Amniotic epithelial cell (primary cell): ENCODE data around the gene FRY.

Experiments used
- DNase-seq: peaks from one replicate; pipeline ENCODE4 v3.0.0-alpha.2; 2010; ENCODE audit warnings: low read depth

FRY gene

DNA sequence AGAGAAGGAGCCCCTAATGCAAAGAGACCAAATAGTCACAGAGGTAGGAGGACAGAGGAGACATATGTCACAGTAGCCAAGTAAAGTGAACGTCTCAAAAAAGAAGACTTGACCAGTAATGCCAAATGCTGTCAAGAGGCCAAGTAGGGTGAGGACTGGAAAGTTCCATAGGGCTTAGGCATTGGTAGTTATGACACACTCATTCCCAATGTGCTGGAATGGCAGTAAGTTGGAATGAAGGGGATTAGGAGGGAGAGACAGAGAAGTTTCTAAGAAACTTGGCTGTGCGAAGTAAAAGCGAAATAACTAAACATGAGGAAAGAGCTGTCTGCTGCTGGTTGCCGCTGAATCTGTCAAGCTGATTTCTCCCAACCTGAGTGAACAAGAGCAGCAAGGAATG, 14.9 kb upstream of the FRY start:
- peak; percentile 82 for DNase-seq

DNA sequence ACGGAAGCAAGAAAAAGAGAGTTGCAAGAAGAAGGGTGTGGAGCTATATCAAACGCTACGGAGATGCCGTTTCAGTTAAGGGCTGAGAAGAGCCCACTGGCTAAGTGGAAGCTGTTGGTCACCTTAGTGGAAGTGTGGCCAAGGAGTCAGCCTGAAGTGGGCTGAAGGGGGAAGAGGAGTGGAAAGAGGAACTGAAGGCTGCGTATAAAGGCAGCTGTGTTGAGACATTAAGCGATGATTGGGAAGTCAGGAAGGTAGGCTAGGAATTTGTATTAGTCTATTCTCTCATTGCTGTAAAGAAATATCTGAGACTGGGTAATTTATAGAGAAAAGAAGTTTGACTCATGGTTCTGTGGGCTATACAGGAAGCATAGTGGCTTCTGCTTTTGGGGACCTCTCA, 14.1 kb upstream of the FRY start:
- no peak for DNase-seq

DNA sequence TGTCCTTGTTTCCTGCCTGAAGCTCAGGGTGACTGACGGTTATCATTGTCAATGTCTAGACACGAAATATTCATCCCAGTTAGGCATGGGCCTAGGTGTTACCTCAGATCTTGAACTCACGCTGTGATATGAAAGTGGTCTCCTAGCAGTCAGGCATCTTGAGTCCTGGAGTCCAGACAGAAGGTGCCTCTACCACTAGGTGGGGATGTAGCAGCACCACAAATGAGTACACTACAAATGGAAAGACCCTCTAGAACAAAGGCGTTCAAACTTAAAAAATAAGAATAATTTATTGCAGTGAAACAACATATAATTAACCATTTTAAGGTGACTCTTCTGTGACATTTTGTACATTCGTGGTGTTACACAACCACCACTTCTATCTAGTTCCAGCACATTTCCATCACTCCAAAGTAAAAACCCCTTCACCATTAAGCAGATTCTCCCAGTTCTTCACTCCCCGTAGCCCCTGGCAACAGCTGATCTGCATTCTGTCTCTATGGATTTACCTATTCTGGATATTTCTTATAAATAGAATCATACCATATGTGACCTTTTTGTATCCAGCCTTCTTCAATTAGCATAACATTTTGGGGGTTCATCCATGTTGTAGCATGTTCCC, 11.9 kb upstream of the FRY start:
- DNase-seq, result peak; percentile 73

DNA sequence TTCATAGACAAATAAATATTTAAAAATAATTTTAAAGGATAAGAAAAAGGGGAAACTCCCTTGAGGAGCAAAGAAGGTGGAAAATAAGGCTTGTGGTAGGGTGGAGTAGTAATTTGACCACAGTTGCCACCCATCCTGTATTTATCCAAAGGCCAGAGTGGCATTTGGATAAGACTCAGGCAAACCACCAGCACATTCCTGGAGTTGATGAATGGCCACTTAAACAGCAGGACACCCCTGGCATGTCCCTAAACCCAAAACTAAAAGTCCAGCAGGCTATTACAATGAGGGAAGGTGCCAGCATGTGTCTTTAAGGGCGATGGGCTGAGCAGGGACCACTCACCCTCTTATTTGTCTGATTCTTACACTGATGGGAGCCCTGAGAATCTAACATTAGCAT, 9.8 kb upstream of the FRY start:
- no peak for DNase-seq

DNA sequence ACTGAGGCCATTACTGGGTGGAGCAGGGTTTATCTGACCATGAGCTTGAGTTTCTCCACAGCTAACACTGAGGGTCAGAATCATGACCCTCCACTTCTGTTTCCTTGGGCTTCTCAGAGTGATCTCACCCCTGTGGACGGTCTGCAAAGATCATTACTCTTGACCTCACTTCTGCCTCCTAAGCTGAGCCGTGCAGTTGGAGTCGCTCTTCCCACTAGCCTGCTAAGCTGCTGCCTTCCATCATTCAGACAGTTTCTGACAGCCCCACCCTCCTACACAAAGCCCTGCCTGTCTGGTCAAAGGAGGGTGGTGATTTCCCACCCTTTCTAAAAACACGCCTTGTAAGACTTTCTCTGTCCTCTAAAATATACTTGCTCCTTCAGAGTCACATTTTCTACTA, 9.3 kb upstream of the FRY start:
- DNase-seq, result peak; percentile 80

DNA sequence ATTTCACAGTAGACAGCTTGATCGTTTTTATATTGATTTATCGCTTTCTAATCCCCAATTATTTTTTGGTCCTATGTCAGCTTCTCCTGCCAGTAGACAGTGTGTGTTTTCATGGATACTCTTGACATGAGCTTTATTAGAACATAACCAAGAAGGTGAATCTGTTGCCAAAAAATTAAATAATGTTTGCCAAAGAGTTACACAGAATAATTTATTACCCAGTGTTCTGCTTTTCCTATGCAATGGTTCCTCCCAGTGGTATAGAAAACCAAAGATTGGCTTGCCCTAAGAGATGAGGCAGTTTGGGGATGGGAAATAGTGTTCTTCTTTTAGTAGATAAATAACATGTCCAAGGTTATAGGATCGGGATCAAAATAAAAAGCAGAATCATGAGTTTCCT, 8.5 kb upstream of the FRY start:
- DNase-seq, result no peak

DNA sequence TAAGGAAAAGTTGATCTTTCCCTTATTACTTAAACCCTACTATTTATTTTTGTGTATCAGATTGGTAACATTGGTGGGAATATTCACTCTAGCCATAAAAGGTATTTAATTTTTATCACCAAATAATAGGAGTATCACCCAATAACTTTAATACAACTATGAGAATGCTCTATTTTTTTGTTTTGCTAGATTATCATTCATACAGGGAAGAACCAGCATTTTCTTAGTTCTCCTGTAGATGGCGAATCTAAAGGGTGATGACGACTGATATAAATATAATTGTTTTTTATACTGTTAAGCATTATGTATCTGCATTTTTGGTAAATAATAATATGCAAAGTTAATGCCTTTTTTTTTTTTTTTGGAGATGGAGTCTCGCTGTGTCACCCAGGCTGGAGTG, 7.9 kb upstream of the FRY start:
- no peak for DNase-seq

DNA sequence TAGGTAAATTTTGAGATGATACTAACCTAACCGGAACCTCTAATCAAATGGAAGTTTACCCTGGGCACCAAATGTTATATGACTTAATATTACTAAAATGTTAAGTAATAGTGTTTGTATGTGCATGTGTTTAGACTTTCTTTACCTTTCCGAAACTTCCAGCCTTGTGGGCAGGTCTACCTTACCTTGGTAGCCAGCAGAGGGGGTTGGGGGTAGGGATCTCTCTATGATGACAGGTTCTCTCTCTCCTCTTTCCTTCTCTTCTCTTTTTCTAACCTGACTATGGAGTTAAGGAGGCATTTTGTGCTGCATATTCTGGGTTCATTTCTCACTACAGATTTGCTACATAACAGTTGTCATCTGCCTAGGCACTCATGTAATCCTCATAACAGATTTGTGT, 6.8 kb upstream of the FRY start:
- no peak for DNase-seq

DNA sequence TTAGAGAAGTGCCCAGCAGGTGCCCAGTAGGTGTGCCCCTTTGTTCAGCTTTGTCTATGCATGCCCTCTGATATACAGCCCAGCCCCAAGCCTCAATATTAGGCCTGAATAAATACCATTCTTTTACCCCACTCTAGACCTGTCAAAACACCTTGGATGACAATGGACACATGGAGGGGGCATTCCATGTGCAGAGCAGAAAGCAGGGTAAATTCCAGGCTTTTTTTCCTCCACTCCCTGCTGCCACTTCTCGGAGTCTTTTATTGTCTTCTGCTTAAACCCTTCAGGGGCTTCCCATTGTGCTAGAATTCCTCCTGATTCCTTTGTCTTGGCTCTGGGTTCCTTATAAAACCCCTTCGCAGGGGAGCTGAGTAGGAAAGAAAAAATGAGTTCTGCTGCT, 5.8 kb upstream of the FRY start:
- no peak for DNase-seq

DNA sequence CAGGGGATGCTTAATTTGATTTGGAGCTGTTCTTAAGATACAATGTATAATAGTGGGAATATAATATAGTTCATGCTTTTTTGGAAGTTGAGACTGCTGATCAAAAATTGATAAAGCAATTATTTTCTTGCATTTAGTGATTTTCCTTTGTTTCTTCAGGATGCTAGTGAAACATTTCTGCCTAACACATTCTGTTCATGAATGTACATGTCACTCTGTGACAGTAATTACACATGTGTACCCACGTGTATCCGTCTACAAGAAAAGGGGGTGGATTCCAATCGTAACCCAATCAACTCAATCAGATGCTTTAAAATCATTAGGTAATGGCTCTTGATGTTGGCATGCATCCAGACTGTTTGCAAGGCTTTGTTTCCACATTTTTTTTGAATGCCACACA, 5.0 kb upstream of the FRY start:
- no peak for DNase-seq

DNA sequence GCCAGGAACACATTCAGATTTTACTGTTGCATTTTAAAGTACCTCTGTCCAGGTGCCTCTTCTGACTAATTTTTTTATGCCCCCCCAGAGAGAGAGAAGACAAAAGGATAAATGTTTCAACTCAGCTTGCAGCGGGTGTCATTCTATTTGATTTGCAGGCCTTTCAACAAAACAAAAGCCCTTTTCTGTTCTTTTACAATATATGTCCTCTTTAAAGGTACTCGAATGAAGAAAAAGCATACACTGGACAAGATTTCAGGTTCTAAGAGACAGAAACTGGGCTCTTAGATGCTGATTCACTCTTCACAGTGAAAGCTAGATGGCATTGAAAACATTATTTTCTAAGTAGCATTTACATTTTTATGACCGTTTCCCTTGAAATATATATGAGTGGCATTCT, 2.9 kb upstream of the FRY start:
- DNase-seq, result no peak

DNA sequence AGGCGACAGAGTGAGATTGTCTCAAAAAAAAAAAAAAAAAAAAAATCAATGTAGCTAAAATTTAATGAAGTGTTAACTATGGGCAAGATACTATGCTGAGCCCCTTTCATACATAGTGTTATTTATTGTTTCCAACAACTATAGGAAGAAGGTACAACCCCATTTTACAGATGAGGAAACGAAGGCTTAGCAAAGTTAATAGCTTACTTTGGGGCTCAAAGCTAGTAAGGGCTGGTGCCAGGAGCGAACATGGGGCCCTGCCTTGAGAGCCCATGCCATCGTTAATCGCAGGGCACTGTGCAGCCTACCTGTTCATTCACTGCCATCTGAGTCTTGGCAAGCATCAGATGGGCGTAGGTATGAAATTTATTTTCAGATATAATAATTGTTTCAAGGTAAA, 1.9 kb upstream of the FRY start:
- DNase-seq, result no peak

DNA sequence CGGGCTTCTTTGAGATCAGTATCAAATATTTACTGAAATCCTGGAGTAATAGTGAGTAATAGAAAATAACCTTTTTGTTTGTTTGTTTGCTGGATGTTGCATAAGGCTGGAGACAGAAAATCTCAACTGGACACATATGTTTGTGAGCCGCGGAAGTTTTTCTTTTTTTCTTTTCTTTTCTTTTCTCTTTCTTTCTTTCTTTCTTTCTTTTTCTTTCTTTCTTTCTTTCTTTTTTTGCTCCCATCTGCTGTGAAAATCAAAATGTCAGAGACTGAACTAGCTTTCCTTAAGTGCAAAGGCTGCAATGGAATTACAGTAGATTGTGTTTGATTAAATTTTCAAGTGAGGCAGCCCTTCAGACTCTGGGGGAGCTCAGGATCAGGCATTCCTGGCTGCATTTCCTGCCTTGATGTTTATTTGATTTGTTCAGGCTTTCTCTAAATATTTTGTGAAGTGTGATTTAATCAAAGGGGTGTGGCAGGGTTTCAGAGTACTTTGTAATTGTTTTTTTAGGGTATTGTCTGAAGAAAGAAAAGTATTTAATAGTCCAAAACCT, 319 bp downstream of the FRY start:
- no peak for DNase-seq

DNA sequence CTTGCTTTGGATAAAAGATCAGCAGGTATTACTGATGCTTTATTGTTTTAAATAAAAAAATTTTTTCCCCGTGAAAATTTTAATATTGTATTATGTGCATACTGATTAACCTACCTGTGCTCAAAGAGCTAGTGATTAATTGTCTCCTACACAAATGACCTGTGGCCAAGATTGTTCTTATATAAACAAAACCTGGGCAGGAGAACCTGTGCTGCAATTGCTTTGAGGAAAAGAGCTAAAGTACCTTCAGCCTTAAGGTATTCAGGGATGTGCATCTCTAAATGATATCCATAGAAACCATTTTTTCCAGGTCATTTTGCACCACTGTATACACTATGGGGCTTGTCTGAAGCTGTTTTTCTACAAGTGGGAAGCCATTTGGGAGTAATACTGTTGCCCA, 1.2 kb downstream of the FRY start:
- DNase-seq, result no peak

DNA sequence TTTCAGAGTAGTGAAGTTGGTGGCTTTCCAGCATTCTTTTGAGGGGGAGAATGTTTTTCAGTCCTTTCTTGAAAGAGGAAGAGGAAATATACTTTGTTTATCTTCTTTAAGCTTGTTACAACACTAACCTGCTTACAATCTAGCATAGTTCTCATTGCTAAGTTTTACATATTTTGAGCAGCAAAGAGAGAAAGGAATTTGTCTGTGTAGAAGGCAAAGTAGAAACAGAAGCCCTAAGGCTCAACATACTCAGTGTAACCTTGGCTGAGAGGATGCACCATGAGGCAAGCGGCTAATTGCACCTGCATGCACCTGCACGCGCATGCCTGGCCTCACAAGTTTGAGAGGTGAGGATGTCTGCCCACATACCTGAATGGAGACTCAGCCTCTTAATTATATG, 2.2 kb downstream of the FRY start:
- DNase-seq, result peak; percentile 33

DNA sequence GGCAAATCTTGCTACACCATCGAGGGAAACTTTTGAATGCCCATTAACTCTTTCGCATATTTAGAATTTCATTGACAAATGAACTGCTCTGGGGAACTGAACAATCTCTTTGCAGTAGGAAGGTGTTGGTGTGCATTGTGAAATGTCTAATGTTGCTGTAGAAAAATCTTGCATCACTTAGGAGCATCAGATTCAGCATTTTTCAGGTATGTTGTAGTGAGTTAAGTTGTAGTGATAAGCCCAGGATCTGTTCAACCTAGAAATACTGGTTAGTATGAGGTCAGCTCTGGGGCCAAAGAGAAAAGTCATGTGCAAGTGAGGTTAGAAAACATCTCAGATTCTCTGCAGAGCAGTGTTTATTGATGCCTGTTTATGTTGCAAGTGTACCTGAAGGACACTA, 4.1 kb downstream of the FRY start:
- DNase-seq, result peak; percentile 62

DNA sequence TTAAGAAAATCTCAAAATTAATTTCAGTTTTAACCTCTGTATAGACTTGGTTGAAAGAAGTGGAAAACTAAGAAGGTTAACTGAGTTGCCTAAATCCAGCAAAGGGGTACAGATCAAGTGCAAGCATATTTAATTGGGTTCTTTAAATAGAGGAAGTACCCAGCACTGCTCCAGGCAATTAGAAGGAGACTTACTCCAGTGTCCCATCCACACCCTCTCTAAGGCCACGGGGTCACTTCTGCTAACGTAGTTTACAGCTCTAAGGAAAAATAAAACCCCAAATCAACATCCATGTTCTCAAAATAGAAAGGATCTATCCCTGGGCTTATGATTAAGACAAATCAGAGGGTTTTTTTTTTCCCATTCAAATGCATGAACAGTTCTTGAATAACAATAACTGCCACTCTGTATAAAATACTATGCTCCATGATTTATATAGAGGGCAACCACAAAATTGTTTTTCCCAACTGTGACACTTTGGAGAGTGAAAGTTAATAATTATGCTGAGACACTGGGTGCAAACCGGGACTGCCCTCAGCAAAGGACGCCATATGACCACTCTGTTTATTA, 4.6 kb downstream of the FRY start:
- DNase-seq, result no peak

DNA sequence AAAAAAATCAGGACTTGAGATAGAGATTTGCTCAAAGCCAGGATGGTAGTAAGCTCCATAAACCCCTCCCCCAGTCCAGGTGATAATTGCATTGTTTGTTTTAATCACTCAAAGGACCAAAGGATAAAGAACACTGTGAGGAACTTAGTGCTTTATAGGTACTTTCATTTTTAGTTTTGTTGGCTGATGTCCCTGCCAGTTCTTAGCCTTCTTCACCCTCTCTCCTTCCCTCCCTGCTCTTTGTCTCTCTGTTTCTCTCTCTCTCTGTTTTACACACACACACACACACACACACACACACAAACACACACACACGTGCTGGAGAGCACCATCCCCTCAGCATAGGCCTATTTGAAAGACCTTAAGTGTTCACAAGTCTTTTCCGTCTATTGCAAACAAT, 5.2 kb downstream of the FRY start:
- no peak for DNase-seq

DNA sequence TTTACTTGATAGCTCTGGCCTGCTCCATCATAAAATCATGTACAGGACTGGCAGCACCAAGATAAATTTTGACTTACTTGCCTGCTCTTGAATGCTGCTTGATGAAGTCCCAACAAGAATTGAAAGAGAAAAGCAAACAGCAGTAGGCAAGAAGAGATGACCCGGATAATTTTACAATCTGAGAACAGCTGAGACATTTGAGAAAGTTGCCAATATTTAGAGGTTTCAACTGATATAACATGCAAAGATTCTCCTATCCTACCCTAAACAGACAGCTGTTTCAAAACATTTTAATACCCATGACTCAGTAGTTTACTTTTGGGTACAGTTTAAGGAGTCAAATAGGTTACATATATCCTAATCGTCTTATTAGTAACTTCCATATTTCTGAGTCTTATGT, 5.9 kb downstream of the FRY start:
- no peak for DNase-seq

DNA sequence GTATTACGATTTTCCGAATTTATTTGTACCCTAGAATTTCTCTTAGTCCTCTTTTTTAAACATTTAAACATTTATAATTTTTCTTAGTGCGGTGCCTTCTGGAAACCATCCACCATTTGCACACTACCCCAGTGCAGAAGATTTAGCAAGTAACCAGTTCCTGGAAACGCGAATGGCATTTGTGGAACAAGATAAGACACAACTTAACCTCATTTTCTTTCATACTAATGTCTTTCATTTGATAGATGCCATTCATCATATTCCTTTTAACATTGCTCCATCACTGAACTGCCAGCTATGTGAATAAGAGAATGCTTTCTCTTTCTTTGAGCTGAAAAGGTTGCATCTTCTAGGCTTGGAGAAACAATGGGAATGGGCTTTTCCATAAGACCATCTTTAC, 6.8 kb downstream of the FRY start:
- peak; percentile 72 for DNase-seq

DNA sequence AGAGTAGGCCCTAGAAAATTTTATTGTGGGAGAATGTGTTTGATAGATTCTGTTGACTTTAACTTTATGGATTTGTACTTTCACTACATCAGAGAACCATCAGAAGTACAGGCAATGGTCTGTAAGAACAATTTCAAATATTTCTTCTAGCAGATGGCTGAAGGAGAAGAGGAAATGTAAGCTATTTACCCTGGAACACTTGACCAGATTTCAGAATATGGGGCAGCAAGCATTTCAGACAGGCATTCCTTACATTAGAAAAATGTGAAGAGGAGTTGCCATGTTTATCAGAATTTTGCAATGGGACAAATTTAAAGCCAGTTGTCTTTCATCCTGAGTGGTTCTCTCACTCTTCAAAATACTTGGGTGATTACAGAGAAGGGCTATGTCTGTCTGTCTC, 7.5 kb downstream of the FRY start:
- peak; percentile 62 for DNase-seq

DNA sequence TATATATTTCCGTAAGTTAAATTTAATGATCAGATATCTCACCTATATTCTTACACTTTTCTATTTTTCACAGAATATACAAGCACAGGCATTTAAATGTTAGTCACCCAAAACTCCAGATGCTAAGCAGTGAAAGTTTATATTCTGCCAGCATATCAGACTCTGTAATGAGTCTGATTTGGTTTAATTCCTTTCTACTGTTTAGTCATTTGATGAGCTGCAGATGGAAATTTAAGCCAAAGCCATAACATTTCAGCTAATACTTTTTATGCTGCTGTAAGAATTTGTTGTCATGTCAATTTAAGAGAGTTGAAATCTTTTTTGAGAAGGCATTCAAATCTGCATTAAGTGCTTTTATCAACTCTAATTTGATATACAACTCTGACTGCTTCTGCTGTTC, 8.0 kb downstream of the FRY start:
- no peak for DNase-seq

DNA sequence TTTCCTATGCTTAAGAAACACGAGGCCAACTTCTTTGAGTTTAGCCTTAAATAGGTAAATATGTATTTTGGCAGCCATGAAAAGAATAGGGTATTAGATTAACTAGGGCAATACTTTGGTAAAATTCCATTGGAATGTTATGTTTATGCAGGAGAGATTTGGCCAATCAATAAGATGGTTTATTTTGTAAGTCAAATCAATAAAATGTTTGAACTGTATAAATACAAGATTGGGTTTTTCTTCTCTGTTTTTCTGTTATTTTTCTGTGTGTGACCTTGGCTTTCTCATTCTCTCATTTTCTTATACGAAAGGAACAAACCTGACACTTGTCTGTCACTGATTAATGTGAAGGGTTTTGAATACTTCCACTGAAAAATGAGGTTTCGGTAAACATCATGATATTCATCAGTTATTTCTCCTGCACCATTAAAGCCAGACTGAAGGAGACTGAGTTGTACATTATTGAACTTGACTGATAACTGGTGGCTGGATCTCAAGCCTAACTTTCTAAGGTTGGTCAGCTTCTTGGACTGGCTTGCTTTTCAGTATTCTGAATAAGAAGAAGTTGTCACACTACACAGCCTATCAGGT, 8.6 kb downstream of the FRY start:
- no peak for DNase-seq

DNA sequence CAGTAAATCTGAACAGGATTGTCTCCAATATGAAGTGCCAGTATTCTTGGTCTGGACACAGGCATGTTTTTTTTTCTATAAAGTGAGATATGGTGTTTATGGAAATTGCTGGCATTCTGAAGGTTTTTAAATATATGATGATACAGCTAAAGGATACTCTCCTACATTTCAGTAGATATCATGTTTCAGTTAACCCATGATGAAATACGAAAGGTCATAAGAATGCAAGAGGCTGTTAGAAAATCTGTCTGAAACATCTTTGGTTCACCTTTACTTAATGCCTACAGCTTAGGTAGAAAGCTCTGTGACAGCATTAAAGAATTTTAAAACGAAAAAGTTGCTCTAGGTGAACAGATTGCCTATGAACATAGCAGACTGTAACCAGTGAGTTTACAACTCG, 9.1 kb downstream of the FRY start:
- DNase-seq, result peak; percentile 37
